ENCODE data around the gene UNKL. TPM values are rescaled to one million over a fixed set of nuclear protein-coding genes. Genes with fewer than 3 reads are reported as not detected.

UNKL gene
- total RNA-seq, 1 experiment from 2014 or later = 32.0 TPM

GRCh38 chr16:1430759-1431496 is 16.4 kb upstream of the UNKL start, which contains the start of gene PERCC1:
Gene PERCC1, plus strand, starts transcription at chr16:1431078. Its CDS starts 1,516 bp downstream, at chr16:1432594.
- Mint-ChIP-seq H3K4me3 (peak within 1 kb of the TSS in 1 of 2 experiments; percentile 55; a peak in 1 of 5 replicates), H3K36me3 (ENCODE audit: insufficient read depth in 1 of 3, low read depth in 3 of 3) (no peaks in the 10 kb centered on the region), H3K9me3 (no peaks in the 10 kb centered on the region), H3K4me1 (no peaks in the 10 kb centered on the region; a peak in 1 of 4 replicates), H3K27ac (peak within 1 kb of the TSS in 2 of 3 experiments; percentile 77 to 92; a peak in 2 of 7 replicates), H3K27me3 (ENCODE audit: low read depth) (no peaks in the 10 kb centered on the region; the same call in 1 of the 2 replicates)
- no peak within 1 kb of the TSS for H2BK15ac ChIP-seq (ENCODE audit: low read depth, low read length)
- H3K14ac ChIP-seq (ENCODE audit: insufficient read depth, low read length) = no peak within 1 kb of the TSS
- no peak within 1 kb of the TSS for H2BK20ac ChIP-seq (ENCODE audit: low read depth, low read length, poor library complexity, severe bottlenecking)
- H2AK5ac ChIP-seq (ENCODE audit: insufficient read length, low read length) = no peak within 1 kb of the TSS
- no peak within 1 kb of the TSS for H3K9ac ChIP-seq (ENCODE audit: extremely low read depth, insufficient read length, low read length)
- H3T11ph ChIP-seq (ENCODE audit: low read length) = no peak within 1 kb of the TSS
- H3K23me2 ChIP-seq (ENCODE audit: insufficient read length, low read depth, low read length, poor library complexity, severe bottlenecking) = no peaks in the 10 kb centered on the region
- no peak within 1 kb of the TSS for H3K56ac ChIP-seq (ENCODE audit: insufficient read length, low read depth, low read length)
- H4K20me1 ChIP-seq (ENCODE audit: control insufficient read depth, insufficient read depth, insufficient read length) = no peaks in the 10 kb centered on the region
- no peak for TF ChIP-seq CTCF (conservative IDR thresholded peaks at IDR 0.05)
- no peak within 1 kb of the TSS for H3K27ac ChIP-seq (ENCODE audit: insufficient read length, low read depth, low read length)
- H2BK120ac ChIP-seq (ENCODE audit: low read depth, low read length, poor library complexity, severe bottlenecking) = no peak within 1 kb of the TSS
- H3K4me2 ChIP-seq (ENCODE audit: insufficient read depth, insufficient read length, low read length) = no peak within 1 kb of the TSS
- no peak within 1 kb of the TSS for H2BK5ac ChIP-seq (ENCODE audit: insufficient read length, low read length)
- no peak within 1 kb of the TSS for H4K91ac ChIP-seq (ENCODE audit: insufficient read length, low read depth, low read length)
- H3K79me2 ChIP-seq (ENCODE audit: insufficient read depth, low read length) = no peaks in the 10 kb centered on the region
- no peak within 1 kb of the TSS for H3K23ac ChIP-seq (ENCODE audit: insufficient read length, low read depth, low read length)
- no peak within 1 kb of the TSS for H3K4ac ChIP-seq (ENCODE audit: low read depth, low read length)
- no peak for DNase-seq
- no peak within 1 kb of the TSS for H2AFZ ChIP-seq (ENCODE audit: low read length)
- H2BK12ac ChIP-seq (ENCODE audit: insufficient read length, low read depth, low read length) = no peak within 1 kb of the TSS
- no peak within 1 kb of the TSS for H3K18ac ChIP-seq (ENCODE audit: insufficient read length, low read depth, low read length)
- no CpG with 5 or more reads among the region's 35 CpGs for WGBS (ENCODE audit: extremely low coverage, insufficient read length, low lambda C conversion rate)
- H3K27me3 ChIP-seq (ENCODE audit: insufficient read depth, low read length) = no peaks in the 10 kb centered on the region
- H3K9me3 ChIP-seq (ENCODE audit: control insufficient read depth, low read depth, low read length) = no peaks in the 10 kb centered on the region
- H4K8ac ChIP-seq (replicated peaks; ENCODE audit: insufficient read length, low read depth, low read length) = no peak within 1 kb of the TSS
- no peaks in the 10 kb centered on the region for H3K4me1 ChIP-seq (ENCODE audit: insufficient read depth, low read length)
- no peak within 1 kb of the TSS for H4K5ac ChIP-seq (ENCODE audit: insufficient read length, low read depth, low read length)
- no peaks in the 10 kb centered on the region for H3K79me1 ChIP-seq (ENCODE audit: insufficient read depth, low read depth, low read length, poor library complexity, severe bottlenecking)
